SK-N-MC (cell line): ENCODE measurements around the gene SLC39A13.

Experiments
- DNase-seq: peaks from one replicate; pipeline ENCODE4 v3.0.0-alpha.2; 2011; ENCODE audit warnings: low read depth, low spot score
- H3K27ac ChIP-seq: fragments of 200-600 bp; sonication (generic); 2 replicates; pipeline ENCODE4 v1.5.1; 2016; ENCODE audit warnings: mixed run types
- H3K36me3 ChIP-seq: fragments of 200-600 bp; sonication (generic); 2 replicates; pipeline ENCODE4 v1.6.1; 2017; ENCODE audit warnings: antibody characterized with exemption, low read length, mixed read lengths; ENCODE audit not compliant: insufficient read depth
- H3K4me3 ChIP-seq: fragments of 200-600 bp; sonication (generic); 2 replicates; pipeline ENCODE4 v1.5.1; 2016
- H3K9ac ChIP-seq: fragments of 200-600 bp; sonication (generic); 2 replicates; pipeline ENCODE4 v1.8.0; 2017; ENCODE audit warnings: mixed run types, mixed read lengths; ENCODE audit not compliant: insufficient read length
- H3K9me3 ChIP-seq: fragments of 200-600 bp; sonication (generic); 2 replicates; pipeline ENCODE4 v1.6.1; 2017; ENCODE audit warnings: low read depth, mild to moderate bottlenecking, antibody characterized with exemption, low read length, moderate library complexity, mixed read lengths
- EZH2 ChIP-seq: fragments of 200-600 bp; sonication (generic); IDR thresholded peaks from one replicate; pipeline ENCODE4 v1.6.1; 2017; ENCODE audit warnings: antibody characterized with exemption
- FOXP2 ChIP-seq: optimal IDR thresholded peaks from 2 replicates; pipeline ENCODE3; 2011; ENCODE audit warnings: mild to moderate bottlenecking, moderate library complexity; ENCODE audit not compliant: insufficient read depth; ENCODE audit errors: extremely low read length, control extremely low read depth
- POLR2AphosphoS5 ChIP-seq: IDR thresholded peaks from 2 replicates; pipeline ENCODE4 v1.6.1; 2012; ENCODE audit warnings: mild to moderate bottlenecking, low read depth, low read length, borderline replicate concordance

SLC39A13 gene

GRCh38 chr11:47373876-47374719 lies 34.3 kb upstream of the SLC39A13 start:
- peak; percentile 5 for DNase-seq
- Histone ChIP-seq H3K36me3 (no peaks in the 10 kb centered on the region), H3K4me3 (no peak overlapping the region), H3K9ac (no peak overlapping the region), H3K27ac (no peak overlapping the region), H3K9me3 (no peaks in the 10 kb centered on the region)
- TF ChIP-seq POLR2AphosphoS5 (no peak), EZH2 (no peak), FOXP2 (no peak)

GRCh38 chr11:47374720-47375019 lies 33.7 kb upstream of the SLC39A13 start:
- TF ChIP-seq POLR2AphosphoS5 = no peak
- no peak for TF ChIP-seq EZH2
- TF ChIP-seq FOXP2 = no peak
- DNase-seq = no peak
- H3K4me3 ChIP-seq = no peak overlapping the region
- H3K36me3 ChIP-seq = no peaks in the 10 kb centered on the region
- H3K9ac ChIP-seq = no peak overlapping the region
- no peak overlapping the region for H3K27ac ChIP-seq
- H3K9me3 ChIP-seq = no peaks in the 10 kb centered on the region

GRCh38 chr11:47375020-47375419 lies 33.4 kb upstream of the SLC39A13 start:
- Histone ChIP-seq H3K4me3 (no peak overlapping the region), H3K36me3 (no peaks in the 10 kb centered on the region), H3K9me3 (no peaks in the 10 kb centered on the region), H3K27ac (no peak overlapping the region), H3K9ac (no peak overlapping the region)
- no peak for TF ChIP-seq POLR2AphosphoS5
- no peak for TF ChIP-seq EZH2
- DNase-seq = no peak

GRCh38 chr11:47375546-47376085 lies 32.8 kb upstream of the SLC39A13 start:
- TF ChIP-seq EZH2 (no peak), FOXP2 (no peak), POLR2AphosphoS5 (no peak)
- no peak for DNase-seq
- no peak overlapping the region for H3K27ac ChIP-seq
- H3K36me3 ChIP-seq = no peaks in the 10 kb centered on the region
- no peak overlapping the region for H3K9ac ChIP-seq
- H3K9me3 ChIP-seq = no peaks in the 10 kb centered on the region
- no peak overlapping the region for H3K4me3 ChIP-seq

GRCh38 chr11:47376107-47376524 lies 32.3 kb upstream of the SLC39A13 start:
- H3K36me3 ChIP-seq = no peaks in the 10 kb centered on the region
- H3K9me3 ChIP-seq = no peaks in the 10 kb centered on the region
- no peak overlapping the region for H3K9ac ChIP-seq
- DNase-seq = no peak
- no peak overlapping the region for H3K4me3 ChIP-seq
- no peak overlapping the region for H3K27ac ChIP-seq
- TF ChIP-seq POLR2AphosphoS5 = no peak
- no peak for TF ChIP-seq FOXP2
- no peak for TF ChIP-seq EZH2

- Histone ChIP-seq H3K36me3 (no peaks in the 10 kb centered on the region), H3K4me3 (no peak overlapping the region), H3K9me3 (no peaks in the 10 kb centered on the region), H3K27ac (no peak overlapping the region), H3K9ac (no peak overlapping the region)
- no peak for DNase-seq
- TF ChIP-seq EZH2 (no peak), FOXP2 (no peak), POLR2AphosphoS5 (no peak)
Observed at GRCh38 chr11:47376525-47377371, 31.6 kb upstream of the SLC39A13 start.

GRCh38 chr11:47377571-47378009 lies 30.8 kb upstream of the SLC39A13 start:
- Histone ChIP-seq H3K9ac (no peak overlapping the region), H3K9me3 (no peaks in the 10 kb centered on the region), H3K27ac (no peak overlapping the region), H3K4me3 (no peak overlapping the region), H3K36me3 (no peaks in the 10 kb centered on the region)
- DNase-seq = no peak
- no peak for TF ChIP-seq FOXP2

GRCh38 chr11:47378010-47378835 lies 30.2 kb upstream of the SLC39A13 start, which contains the start of gene SPI1:
Gene SPI1, minus strand, starts transcription at chr11:47378547. Its CDS starts 194 bp downstream, at chr11:47378353.
- Histone ChIP-seq H3K36me3 (no peaks in the 10 kb centered on the region), H3K4me3 (no peak within 1 kb of the TSS), H3K9me3 (no peaks in the 10 kb centered on the region), H3K27ac (no peak within 1 kb of the TSS), H3K9ac (no peak within 1 kb of the TSS)
- TF ChIP-seq POLR2AphosphoS5 (no peak), EZH2 (no peak), FOXP2 (no peak)
- DNase-seq = no peak
